Endothelial cell of umbilical vein (primary cell): ENCODE results near the gene DST. TPM values are rescaled to one million over a fixed set of nuclear protein-coding genes. Genes with fewer than 3 reads are reported as not detected.

Experiments used
- BruUV-seq: library from RNA; stranded (reverse); fragments of 400-500 nt; replicated peaks from 2 replicates; lab custom pipeline; 2021; lab: Mats Ljungman, UMichigan
- CTCF ChIA-PET: fragments of 300-600, 350-600 bp; sonication (Branson Sonifier 250); formaldehyde crosslinking; loops from one replicate; lab custom pipeline; 2021; ENCODE audit warnings: antibody characterized with exemption, inconsistent platforms; lab: Charles Lee
- POLR2A ChIA-PET: fragments of 300-600, 350-600 bp; sonication (Branson Sonifier 250); formaldehyde crosslinking; loops from one replicate; lab custom pipeline; 2021; ENCODE audit warnings: antibody characterized with exemption, inconsistent platforms; lab: Charles Lee
- DNase-seq: peaks from one replicate; pipeline ENCODE4 v3.0.0-alpha.2; 2011; ENCODE audit warnings: low read depth, low spot score
- FAIRE-seq: peaks from 2 replicates; lab custom pipeline; 2011; peaks lifted over from hg19 to GRCh38; lab: Jason Lieb, UNC
- H2AFZ ChIP-seq: 2 replicates; pipeline ENCODE4 v1.6.0; 2012; ENCODE audit warnings: low read depth, low read length, control low read depth, inconsistent platforms
- H3K27ac ChIP-seq: 2 replicates; pipeline ENCODE4 v1.5.1; 2011; ENCODE audit warnings: low read depth, mild to moderate bottlenecking, control low read depth, low read length, moderate library complexity; ENCODE audit not compliant: insufficient read depth
- H3K27me3 ChIP-seq, 2 experiments: 2 replicates each; pipeline versions ENCODE4 v1.6.0 to v1.6.1; 2011; ENCODE audit warnings: low read length in 2 of 2, mixed read lengths in 1 of 2; ENCODE audit not compliant: control insufficient read depth in 2 of 2, insufficient read depth in 2 of 2
- H3K36me3 ChIP-seq, 2 experiments: 2 replicates in 1 of 2; 3 replicates in 1 of 2; pipeline ENCODE4 v1.5.1; 2011; ENCODE audit warnings: low read length in 2 of 2, mild to moderate bottlenecking in 1 of 2, moderate library complexity in 1 of 2; ENCODE audit not compliant: control insufficient read depth in 2 of 2, insufficient read depth in 2 of 2; ENCODE audit errors: extremely low read depth in 1 of 2
- H3K4me1 ChIP-seq: 3 replicates; pipeline ENCODE4 v1.5.1; 2011; ENCODE audit warnings: mild to moderate bottlenecking, low read length; ENCODE audit not compliant: control insufficient read depth, insufficient read depth; ENCODE audit errors: extremely low read depth
- H3K4me2 ChIP-seq: 2 replicates; pipeline ENCODE4 v1.6.1; 2011; ENCODE audit warnings: low read length, control low read depth, mixed read lengths; ENCODE audit not compliant: insufficient read depth
- H3K4me3 ChIP-seq, 3 experiments: fragments of 200-600 bp in 1 of 3; sonication (generic), shearing (Covaris generic) in 1 of 3; replicated peaks in 1 of 3; 2 replicates each; pipeline ENCODE4 v1.5.1; 2011 to 2016; ENCODE audit warnings: control low read depth in 3 of 3, low read length in 3 of 3, mild to moderate bottlenecking in 2 of 3, inconsistent platforms in 1 of 3, low read depth in 1 of 3, moderate library complexity in 1 of 3; ENCODE audit not compliant: insufficient read depth in 1 of 3
- H3K79me2 ChIP-seq: 2 replicates; pipeline ENCODE4 v1.6.0; 2012; ENCODE audit warnings: low read length, inconsistent platforms; ENCODE audit not compliant: control insufficient read depth, insufficient read depth
- H3K9ac ChIP-seq: replicated peaks from 2 replicates; pipeline ENCODE3; 2011; ENCODE audit warnings: low read length, control low read depth; ENCODE audit not compliant: insufficient read depth; ENCODE audit errors: extremely low read depth
- H3K9me1 ChIP-seq: replicated peaks from 3 replicates; pipeline ENCODE4 v1.6.0; 2011; ENCODE audit warnings: mild to moderate bottlenecking, low read length; ENCODE audit not compliant: control insufficient read depth, insufficient read depth; ENCODE audit errors: extremely low read depth
- H3K9me3 ChIP-seq: replicated peaks from 2 replicates; pipeline ENCODE4 v1.5.1; 2012; ENCODE audit warnings: low read length, inconsistent platforms; ENCODE audit not compliant: control insufficient read depth, insufficient read depth
- H4K20me1 ChIP-seq: replicated peaks from 2 replicates; pipeline ENCODE3; 2011; ENCODE audit warnings: mild to moderate bottlenecking, low read length; ENCODE audit not compliant: control insufficient read depth, insufficient read depth; ENCODE audit errors: extremely low read depth
- CTCF ChIP-seq, 2 donors: IDR thresholded peaks; 1 replicate in 1 of 2; 2 replicates in 1 of 2; pipeline ENCODE4 v1.5.1; 2011; ENCODE audit warnings: low read length in 2 of 2, mild to moderate bottlenecking in 2 of 2, moderate library complexity in 2 of 2, control low read depth in 1 of 2, inconsistent platforms in 1 of 2, low read depth in 1 of 2; ENCODE audit not compliant: insufficient read depth in 1 of 2; ENCODE audit errors: extremely low read depth in 1 of 2
- EZH2 ChIP-seq: IDR thresholded peaks from 2 replicates; pipeline ENCODE4 v1.6.1; 2012; ENCODE audit warnings: borderline replicate concordance, low read depth, mild to moderate bottlenecking, moderate library complexity, low read length, inconsistent platforms; ENCODE audit not compliant: severe bottlenecking
- FOS ChIP-seq: IDR thresholded peaks from 2 replicates; pipeline ENCODE4 v1.6.1; 2011; ENCODE audit warnings: mild to moderate bottlenecking, low read length, moderate library complexity, borderline replicate concordance; ENCODE audit not compliant: insufficient read depth
- GATA2 ChIP-seq: IDR thresholded peaks from 2 replicates; pipeline ENCODE4 v1.7.0; 2011; ENCODE audit warnings: low read depth, mild to moderate bottlenecking, moderate library complexity, mixed read lengths, low read length; ENCODE audit not compliant: insufficient read length, insufficient read depth
- JUN ChIP-seq: IDR thresholded peaks from 2 replicates; pipeline ENCODE4 v1.6.1; 2011; ENCODE audit warnings: borderline replicate concordance, low read depth; ENCODE audit not compliant: insufficient read length, insufficient read depth
- MAX ChIP-seq: IDR thresholded peaks from 2 replicates; pipeline ENCODE4 v1.6.1; 2011; ENCODE audit not compliant: insufficient read depth, insufficient read length
- MYC ChIP-seq: IDR thresholded peaks from one replicate; pipeline ENCODE4 v1.6.1; 2011; ENCODE audit warnings: mild to moderate bottlenecking, low read depth, low read length
- POLR2A ChIP-seq: IDR thresholded peaks from 2 replicates; pipeline ENCODE4 v1.6.1; 2012; ENCODE audit warnings: low read depth, mild to moderate bottlenecking, control low read depth, low read length
- POLR2AphosphoS5 ChIP-seq: IDR thresholded peaks from 2 replicates; pipeline ENCODE4 v1.6.1; 2012; ENCODE audit warnings: low read depth, mild to moderate bottlenecking, control low read depth, low read length, moderate library complexity; ENCODE audit not compliant: insufficient read depth
- dilution Hi-C: fragments of 300-500 bp; cut with MboI; formaldehyde crosslinking; loops from one replicate; pipeline ENCODE4 v1.15.0; 2019; ENCODE audit warnings: low sequenced_read_pairs; ENCODE audit not compliant: extremely low pct_ligation_motif_present
- intact Hi-C: fragments of 100-400 bp; cut with micrococcal nuclease; formaldehyde crosslinking; loops from one replicate; pipeline ENCODE4 v1.10.0; 2022
- polyA plus RNA-seq, 4 experiments: library from polyadenylated mRNA; depleted of rRNA in 3 of 4; stranded (reverse) in 3 of 4; unstranded in 1 of 4; fragments of >200 nt; gene quantifications; 2 replicates each; pipeline versions ENCODE4 v1.2.1 to v1.2.3, GENCODE V29; 2011 to 2012; ENCODE audit warnings: missing spikeins in 1 of 4
- total RNA-seq: library from RNA; stranded (reverse); gene quantifications from 2 replicates; pipeline ENCODE4 v1.2.3, GENCODE V29; 2021

Gene DST
- total and polyA plus RNA-seq, 2 donors (not counting 3 experiments of a cell fraction or from before 2014, with no cell fraction given), result 62.3 to 253 TPM

GRCh38 chr6:56664029-56664428 lies 21.3 kb upstream of the DST start:
- intact Hi-C loops, result no loop called here
- no peak overlapping the region for H3K4me3 ChIP-seq
- TF ChIP-seq CTCF (IDR thresholded peaks at IDR 0.05; ENCODE audit: extremely low read depth in 1 of 2, insufficient read depth in 1 of 2, low read depth in 1 of 2, low read length in 2 of 2) (no peak), FOS (no peak), GATA2 (no peak), JUN (no peak), POLR2AphosphoS5 (no peak), MYC (no peak), EZH2 (no peak), MAX (no peak), POLR2A (no peak)
- H3K4me2 ChIP-seq, result no peak overlapping the region
- no peaks in the 10 kb centered on the region for H3K4me1 ChIP-seq
- DNase-seq, result no peak
- H3K9ac ChIP-seq, result no peak overlapping the region
- no peaks in the 10 kb centered on the region for H3K36me3 ChIP-seq
- ChIA-PET POLR2A (no interaction called here), CTCF (interaction anchor here (2.0 to 2.8 kb wide), 2 partner anchors 26 to 35 kb away, joined by 9 to 15 read pairs; no protein-coding TSS in a partner anchor)
- no peak overlapping the region for H3K27ac ChIP-seq
- no peak for FAIRE-seq
- H3K9me3 ChIP-seq, result no peaks in the 10 kb centered on the region
- no peaks in the 10 kb centered on the region for H4K20me1 ChIP-seq
- dilution Hi-C loops, result no loop called here
- no peaks in the 10 kb centered on the region for H3K9me1 ChIP-seq
- H2AFZ ChIP-seq, result no peak overlapping the region
- no peaks in the 10 kb centered on the region for H3K27me3 ChIP-seq
- BruUV-seq, result no TSS peak
- peaks cover 2% of the 10 kb centered on the region for H3K79me2 ChIP-seq
